ENCODE results near the gene SLC22A23. TPM values are rescaled to one million over a fixed set of nuclear protein-coding genes. Genes with fewer than 3 reads are reported as not detected.

The SLC22A23 gene
- total RNA-seq, 6 donors from 2014 or later, result 18.2 to 73.1 (median 28.3) TPM

DNA sequence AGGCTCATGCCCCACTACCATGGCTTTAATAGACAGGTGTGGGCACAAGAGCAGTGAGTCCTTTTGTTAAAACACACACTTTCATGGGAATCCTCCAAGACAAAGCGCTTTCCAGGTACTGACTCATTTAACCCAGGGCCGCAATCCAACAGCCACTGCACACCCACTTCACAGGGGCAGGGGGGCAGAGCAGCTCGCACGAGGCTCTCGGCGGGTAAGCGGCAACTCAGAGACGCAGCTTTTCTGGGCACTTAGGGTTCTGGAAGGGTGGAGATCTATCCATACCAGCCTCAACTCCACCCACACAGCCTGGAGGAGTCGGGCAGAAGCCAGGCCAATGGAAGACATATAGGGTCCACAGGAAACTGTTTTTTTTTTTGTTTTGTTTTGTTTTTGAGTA is 169.5 kb downstream of the SLC22A23 start:
- TF ChIP-seq POLR2AphosphoS5 (IDR thresholded peaks at IDR 0.05), result no peak
- no peak for TF ChIP-seq EP300 (IDR thresholded peaks at IDR 0.05)
- TF ChIP-seq, protein P1, sequence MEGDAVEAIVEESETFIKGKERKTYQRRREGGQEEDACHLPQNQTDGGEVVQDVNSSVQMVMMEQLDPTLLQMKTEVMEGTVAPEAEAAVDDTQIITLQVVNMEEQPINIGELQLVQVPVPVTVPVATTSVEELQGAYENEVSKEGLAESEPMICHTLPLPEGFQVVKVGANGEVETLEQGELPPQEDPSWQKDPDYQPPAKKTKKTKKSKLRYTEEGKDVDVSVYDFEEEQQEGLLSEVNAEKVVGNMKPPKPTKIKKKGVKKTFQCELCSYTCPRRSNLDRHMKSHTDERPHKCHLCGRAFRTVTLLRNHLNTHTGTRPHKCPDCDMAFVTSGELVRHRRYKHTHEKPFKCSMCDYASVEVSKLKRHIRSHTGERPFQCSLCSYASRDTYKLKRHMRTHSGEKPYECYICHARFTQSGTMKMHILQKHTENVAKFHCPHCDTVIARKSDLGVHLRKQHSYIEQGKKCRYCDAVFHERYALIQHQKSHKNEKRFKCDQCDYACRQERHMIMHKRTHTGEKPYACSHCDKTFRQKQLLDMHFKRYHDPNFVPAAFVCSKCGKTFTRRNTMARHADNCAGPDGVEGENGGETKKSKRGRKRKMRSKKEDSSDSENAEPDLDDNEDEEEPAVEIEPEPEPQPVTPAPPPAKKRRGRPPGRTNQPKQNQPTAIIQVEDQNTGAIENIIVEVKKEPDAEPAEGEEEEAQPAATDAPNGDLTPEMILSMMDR (IDR thresholded peaks at IDR 0.05), result no peak
- no peak for TF ChIP-seq POLR2A (IDR thresholded peaks at IDR 0.05)
- ATAC-seq (ENCODE audit: low FRiP score in 2 of 2), result no peak
- 80 to 83% methylated on average over 7 to 9 of the region's 9 CpGs for WGBS, 2 donors
- no peaks in the 10 kb centered on the region for H3K27me3 ChIP-seq
- H3K4me3 ChIP-seq, result no peak overlapping the region
- H3K4me1 ChIP-seq, result peaks cover 4 to 11% (median 6%) of the 10 kb centered on the region in 4 donors
- H3K36me3 ChIP-seq, result peaks cover 0 to 7% (median 3%) of the 10 kb centered on the region in 4 donors
- DNase-seq, result no peak
- H3K9me3 ChIP-seq, result no peaks in the 10 kb centered on the region
- H3K27ac ChIP-seq, result no peak overlapping the region

DNA sequence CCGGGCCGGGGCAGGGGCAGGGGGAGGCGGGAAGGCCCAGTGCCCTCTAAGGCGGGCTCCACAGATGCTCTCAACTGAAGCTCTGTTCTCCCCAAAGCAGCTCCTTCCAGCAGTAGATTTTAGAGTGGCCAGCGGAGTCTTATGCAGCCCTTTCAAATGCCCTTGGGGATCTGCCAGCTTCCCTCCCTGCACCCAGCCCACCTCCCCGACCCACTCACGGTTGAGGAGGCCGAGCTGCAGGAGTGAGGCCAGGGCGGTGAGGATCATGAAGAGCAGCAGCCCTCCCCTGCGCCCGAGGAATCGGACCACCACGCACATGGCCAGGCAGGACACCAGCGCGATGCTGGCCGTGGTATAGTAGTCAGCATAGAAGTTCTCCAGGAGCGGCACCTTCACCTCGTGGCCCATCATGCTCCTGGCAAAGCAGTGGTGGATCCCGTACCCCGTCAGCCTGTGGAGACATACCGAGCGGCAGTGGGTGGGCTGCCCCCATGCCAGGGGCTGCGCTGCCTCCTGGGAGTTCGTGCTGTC is 170.1 kb downstream of the SLC22A23 start:
- Histone ChIP-seq H3K27me3 (no peaks in the 10 kb centered on the region), H3K9me3 (no peaks in the 10 kb centered on the region), H3K4me1 (peaks cover 5 to 17% (median 12%) of the 10 kb centered on the region in 4 donors), H3K4me3 (no peak overlapping the region), H3K36me3 (peaks cover 0 to 7% (median 2%) of the 10 kb centered on the region in 4 donors), H3K27ac (no peak overlapping the region)
- no peak for DNase-seq
- 95 to 96% methylated on average over 5 to 24 of the region's 24 CpGs for WGBS, 2 donors
- no peak for ATAC-seq (ENCODE audit: low FRiP score in 2 of 2)
- TF ChIP-seq POLR2A (IDR thresholded peaks at IDR 0.05), result no peak
- no peak for TF ChIP-seq POLR2AphosphoS5 (IDR thresholded peaks at IDR 0.05)
- TF ChIP-seq EP300 (IDR thresholded peaks at IDR 0.05), result no peak
- TF ChIP-seq, protein P1 (IDR thresholded peaks at IDR 0.05), result no peak

DNA sequence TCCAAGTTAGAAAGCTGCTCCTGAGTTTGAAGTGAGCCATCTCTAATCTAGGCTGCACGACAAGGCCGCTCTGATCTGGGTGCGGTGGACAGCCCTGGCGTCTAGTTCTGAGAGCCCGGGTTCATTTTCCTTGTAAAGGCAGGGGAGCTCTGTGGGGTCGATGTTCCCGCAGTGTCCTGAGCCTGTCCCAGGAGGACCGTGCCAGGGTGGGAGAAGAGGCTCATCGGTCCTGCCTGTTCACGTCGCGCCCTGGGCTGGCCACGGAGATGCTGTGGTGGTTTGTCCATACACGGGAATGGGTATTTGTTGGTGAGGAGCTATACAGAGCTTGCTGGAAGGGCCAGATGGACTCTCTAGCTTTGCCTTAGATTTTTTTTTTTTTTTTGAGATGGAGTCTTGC is 171.1 kb downstream of the SLC22A23 start:
- no peaks in the 10 kb centered on the region for H3K27me3 ChIP-seq
- peaks cover 0 to 7% (median 2%) of the 10 kb centered on the region in 4 donors for H3K36me3 ChIP-seq
- peaks cover 10 to 21% (median 18%) of the 10 kb centered on the region in 4 donors for H3K4me1 ChIP-seq
- TF ChIP-seq EP300 (IDR thresholded peaks at IDR 0.05) (no peak), POLR2A (IDR thresholded peaks at IDR 0.05) (no peak), POLR2AphosphoS5 (IDR thresholded peaks at IDR 0.05) (no peak)
- TF ChIP-seq, protein P1 (IDR thresholded peaks at IDR 0.05), result no peak
- DNase-seq (no peak), ATAC-seq (ENCODE audit: low FRiP score in 2 of 2) (no peak)
- peak overlapping the region in 1 of 4 donors; percentile 38 for H3K27ac ChIP-seq
- 88 to 96% methylated on average over 9 to 14 of the region's 14 CpGs for WGBS, 2 donors
- H3K9me3 ChIP-seq, result no peaks in the 10 kb centered on the region
- H3K4me3 ChIP-seq, result no peak overlapping the region

DNA sequence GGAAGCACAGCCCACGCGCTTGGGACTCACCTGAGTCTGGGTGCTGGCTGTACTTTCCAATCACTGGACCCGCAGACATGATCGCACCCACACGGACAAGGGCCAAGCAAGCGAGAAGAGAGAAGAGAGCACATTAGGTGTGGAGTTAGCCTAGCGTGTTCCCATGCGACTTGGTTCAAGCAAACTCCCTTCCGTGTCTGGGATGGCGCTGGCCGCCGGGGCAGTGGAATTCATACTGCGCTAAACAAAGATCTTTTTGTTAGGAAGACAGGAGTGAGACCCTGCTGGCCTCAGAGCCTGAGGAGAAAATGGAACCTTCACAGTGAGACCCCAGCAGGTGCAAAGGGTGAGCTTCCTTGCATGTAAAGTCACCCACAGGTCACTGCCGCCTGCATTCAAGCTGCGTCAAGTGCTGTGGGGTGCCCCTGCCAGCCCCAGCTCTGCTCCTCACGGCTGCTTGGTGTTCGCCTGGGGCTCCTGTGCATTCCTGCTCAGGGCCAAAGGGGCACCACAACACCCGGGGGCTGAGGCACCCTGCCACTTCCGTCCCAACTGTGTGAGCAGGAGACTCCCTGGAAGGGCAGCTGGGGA is 171.7 kb downstream of the SLC22A23 start:
- H3K4me3 ChIP-seq, result no peak overlapping the region
- TF ChIP-seq, protein P1 (IDR thresholded peaks at IDR 0.05), result no peak
- TF ChIP-seq POLR2A (IDR thresholded peaks at IDR 0.05), result no peak
- no peak for TF ChIP-seq EP300 (IDR thresholded peaks at IDR 0.05)
- TF ChIP-seq POLR2AphosphoS5 (IDR thresholded peaks at IDR 0.05), result no peak
- ATAC-seq (ENCODE audit: low FRiP score in 2 of 2) (no peak), DNase-seq (no peak)
- H3K9me3 ChIP-seq, result no peaks in the 10 kb centered on the region
- H3K36me3 ChIP-seq, result peaks cover 0 to 7% (median 2%) of the 10 kb centered on the region in 4 donors
- WGBS, 2 donors, result 90 to 95% methylated on average over 15 to 19 of the region's 19 CpGs
- H3K27me3 ChIP-seq, result no peaks in the 10 kb centered on the region
- H3K27ac ChIP-seq, result peak overlapping the region in 1 of 4 donors; percentile 38
- peaks cover 10 to 21% (median 18%) of the 10 kb centered on the region in 4 donors for H3K4me1 ChIP-seq
